Lower lobe of right lung (tissue), 2 donors: ENCODE results near the gene ATXN7L1. TPM values are rescaled to one million over a fixed set of nuclear protein-coding genes. Genes with fewer than 3 reads are reported as not detected.

Source experiments
- ATAC-seq, 2 donors: fragments of 200-7000 bp; cut with Tn5 transposase; one replicate each; pipeline ENCODE4 v1.9.1; 2020 to 2022; ENCODE audit warnings: mild to moderate bottlenecking in 2 of 2, moderate library complexity in 2 of 2
- DNase-seq: peaks from one replicate; pipeline ENCODE4 v3.0.0-alpha.2; 2020
- H3K27ac ChIP-seq: fragments of 200-600 bp; one replicate; pipeline ENCODE4 v1.8.0; 2022
- H3K27me3 ChIP-seq: fragments of 200-600 bp; one replicate; pipeline ENCODE4 v1.8.0; 2022; ENCODE audit warnings: low read depth
- H3K36me3 ChIP-seq: fragments of 200-600 bp; one replicate; pipeline ENCODE4 v1.8.0; 2022; ENCODE audit warnings: mild to moderate bottlenecking
- H3K4me1 ChIP-seq: fragments of 200-600 bp; one replicate; pipeline ENCODE4 v1.8.0; 2022
- H3K4me3 ChIP-seq: fragments of 200-600 bp; one replicate; pipeline ENCODE4 v1.8.0; 2022; ENCODE audit warnings: mild to moderate bottlenecking
- H3K9me3 ChIP-seq: fragments of 200-600 bp; one replicate; pipeline ENCODE4 v1.8.0; 2022
- intact Hi-C: fragments of 100-400 bp; cut with DNase I; formaldehyde crosslinking; loops from one replicate; pipeline ENCODE4 v1.11.0; 2022
- total RNA-seq: library from RNA; stranded (reverse); fragmentation: NEBNext Ultra II Directional; extraction: Animal tissue kit (Norgen Biotek cat#: 25700); gene quantifications from one replicate; pipeline ENCODE4 v1.2.1, GENCODE V29; 2021
- TF ChIP-seq, protein P1 (sequence below): fragments of 200-600 bp; IDR thresholded peaks from one replicate; pipeline ENCODE4 v1.8.0; 2022; ENCODE audit warnings: antibody characterized with exemption, mild to moderate bottlenecking
- donor health status: DM: no; HTN: yes; CAD: no; lungs with severe emphysema.

The ATXN7L1 gene
- total RNA-seq, 1 donor from 2014 or later: 17.7 TPM

DNA sequence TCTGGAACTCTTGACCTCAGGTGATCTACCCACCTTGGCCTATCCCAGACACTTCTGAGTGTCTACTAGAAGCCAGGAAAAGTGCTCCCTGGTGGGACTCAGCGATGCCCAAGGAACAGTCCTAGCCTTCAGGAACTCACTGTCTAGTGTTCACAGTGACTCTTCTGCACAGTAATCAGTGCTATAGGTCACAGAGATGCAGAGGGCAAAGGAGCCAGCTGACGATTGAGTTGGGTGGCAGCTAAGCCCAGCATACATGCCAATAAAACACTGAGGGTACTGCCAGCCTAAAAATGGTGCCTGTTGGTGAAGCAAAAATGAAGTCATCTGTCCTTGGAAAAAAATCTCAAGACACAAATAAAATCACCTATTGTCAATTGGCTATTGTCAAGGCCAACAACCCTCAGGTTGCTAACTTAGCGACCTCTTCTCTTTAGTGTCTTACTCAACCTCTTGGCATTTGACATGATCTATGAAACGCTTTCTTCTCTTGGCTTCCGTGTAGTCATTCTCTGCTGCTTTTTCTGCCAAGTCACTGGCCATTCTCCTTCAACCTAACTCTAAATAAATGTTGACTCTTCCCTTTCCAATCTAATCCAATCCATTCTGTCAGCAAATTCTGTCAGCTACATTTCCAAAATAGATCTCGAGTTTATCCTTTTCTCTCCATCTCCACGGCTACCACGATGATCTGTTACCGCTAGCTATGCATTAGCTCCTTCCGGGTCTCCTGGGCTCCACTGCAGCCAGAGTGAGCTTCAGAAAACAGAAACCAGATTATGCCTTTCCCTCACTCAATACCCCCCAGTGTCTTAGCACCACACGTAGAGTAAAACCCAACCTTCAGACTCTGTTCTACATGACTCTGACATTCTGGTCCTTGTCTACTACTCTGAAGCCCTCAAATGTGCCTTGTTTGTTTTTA lies 99.2 kb downstream of the ATXN7L1 start:
- no peak overlapping the region for H3K27ac ChIP-seq
- H3K9me3 ChIP-seq: no peaks in the 10 kb centered on the region
- DNase-seq (no peak), ATAC-seq (no peak)
- intact Hi-C loops: no loop called here
- no peak overlapping the region for H3K4me3 ChIP-seq
- no peaks in the 10 kb centered on the region for H3K36me3 ChIP-seq
- no peaks in the 10 kb centered on the region for H3K27me3 ChIP-seq
- TF ChIP-seq, protein P1, sequence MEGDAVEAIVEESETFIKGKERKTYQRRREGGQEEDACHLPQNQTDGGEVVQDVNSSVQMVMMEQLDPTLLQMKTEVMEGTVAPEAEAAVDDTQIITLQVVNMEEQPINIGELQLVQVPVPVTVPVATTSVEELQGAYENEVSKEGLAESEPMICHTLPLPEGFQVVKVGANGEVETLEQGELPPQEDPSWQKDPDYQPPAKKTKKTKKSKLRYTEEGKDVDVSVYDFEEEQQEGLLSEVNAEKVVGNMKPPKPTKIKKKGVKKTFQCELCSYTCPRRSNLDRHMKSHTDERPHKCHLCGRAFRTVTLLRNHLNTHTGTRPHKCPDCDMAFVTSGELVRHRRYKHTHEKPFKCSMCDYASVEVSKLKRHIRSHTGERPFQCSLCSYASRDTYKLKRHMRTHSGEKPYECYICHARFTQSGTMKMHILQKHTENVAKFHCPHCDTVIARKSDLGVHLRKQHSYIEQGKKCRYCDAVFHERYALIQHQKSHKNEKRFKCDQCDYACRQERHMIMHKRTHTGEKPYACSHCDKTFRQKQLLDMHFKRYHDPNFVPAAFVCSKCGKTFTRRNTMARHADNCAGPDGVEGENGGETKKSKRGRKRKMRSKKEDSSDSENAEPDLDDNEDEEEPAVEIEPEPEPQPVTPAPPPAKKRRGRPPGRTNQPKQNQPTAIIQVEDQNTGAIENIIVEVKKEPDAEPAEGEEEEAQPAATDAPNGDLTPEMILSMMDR: no peak
- H3K4me1 ChIP-seq: no peaks in the 10 kb centered on the region

DNA sequence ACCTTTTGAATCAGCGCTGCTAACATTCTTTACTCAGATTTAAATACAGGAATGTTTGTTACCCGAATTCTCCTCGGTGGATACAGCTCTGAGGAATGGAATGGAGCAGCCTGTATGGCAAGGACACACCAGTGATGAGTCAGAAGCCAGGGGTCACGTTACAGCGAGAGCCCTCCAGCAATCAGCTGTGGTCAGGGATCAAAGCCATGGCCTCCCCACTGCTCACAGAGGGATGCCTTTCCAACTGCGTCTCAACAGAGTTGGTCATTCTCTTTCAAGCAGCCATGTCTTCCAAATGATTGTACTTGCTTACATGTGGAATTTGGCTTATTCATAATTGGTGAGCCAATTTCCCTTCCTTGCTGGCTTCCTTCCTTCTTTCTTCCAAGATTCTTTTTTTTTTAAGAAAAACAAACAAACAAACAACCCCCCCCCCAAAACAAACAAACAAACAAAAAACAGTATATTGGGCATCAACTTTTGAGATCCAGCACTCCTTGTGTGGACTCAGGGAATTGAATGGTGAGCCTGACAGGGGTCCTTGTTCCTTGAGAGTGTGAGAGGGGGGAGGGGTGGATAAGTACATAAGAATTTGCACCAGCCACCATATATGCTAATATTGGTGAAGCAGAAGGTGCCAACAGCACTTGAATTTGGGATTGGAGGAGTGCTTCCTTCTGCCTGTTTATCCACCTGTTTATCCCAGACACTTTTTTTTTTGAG lies 100.2 kb downstream of the ATXN7L1 start:
- intact Hi-C loops: no loop called here
- no peak overlapping the region for H3K27ac ChIP-seq
- H3K36me3 ChIP-seq: no peaks in the 10 kb centered on the region
- ATAC-seq: peak; percentile 59 to 76
- TF ChIP-seq, protein P1: no peak
- H3K4me1 ChIP-seq: no peaks in the 10 kb centered on the region
- H3K4me3 ChIP-seq: no peak overlapping the region
- no peaks in the 10 kb centered on the region for H3K9me3 ChIP-seq
- no peak for DNase-seq
- H3K27me3 ChIP-seq: no peaks in the 10 kb centered on the region

DNA sequence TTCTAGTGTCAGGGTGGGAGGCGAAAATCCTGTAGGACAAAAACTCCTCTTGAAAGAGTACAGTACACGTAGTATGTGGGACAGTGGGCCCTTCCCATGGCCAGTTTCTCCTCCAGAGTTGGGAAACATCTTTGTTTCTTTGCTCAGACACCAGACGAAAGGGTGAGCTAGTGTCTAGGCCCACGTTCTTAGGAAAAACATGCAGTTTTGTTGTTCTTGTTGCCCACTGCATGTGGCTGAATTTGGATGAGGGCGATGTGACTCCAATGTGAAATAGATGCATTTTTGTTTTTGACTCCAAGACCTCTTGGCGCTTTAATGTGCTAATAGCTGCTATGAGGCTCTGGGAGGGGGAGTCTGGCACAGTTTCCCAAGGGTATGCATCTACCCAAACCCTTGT lies 100.8 kb downstream of the ATXN7L1 start:
- Histone ChIP-seq H3K36me3 (no peaks in the 10 kb centered on the region), H3K9me3 (no peaks in the 10 kb centered on the region), H3K4me3 (no peak overlapping the region), H3K27ac (no peak overlapping the region), H3K4me1 (no peaks in the 10 kb centered on the region), H3K27me3 (no peaks in the 10 kb centered on the region)
- TF ChIP-seq, protein P1: no peak
- ATAC-seq: no peak
- no peak for DNase-seq
- intact Hi-C loops: no loop called here

DNA sequence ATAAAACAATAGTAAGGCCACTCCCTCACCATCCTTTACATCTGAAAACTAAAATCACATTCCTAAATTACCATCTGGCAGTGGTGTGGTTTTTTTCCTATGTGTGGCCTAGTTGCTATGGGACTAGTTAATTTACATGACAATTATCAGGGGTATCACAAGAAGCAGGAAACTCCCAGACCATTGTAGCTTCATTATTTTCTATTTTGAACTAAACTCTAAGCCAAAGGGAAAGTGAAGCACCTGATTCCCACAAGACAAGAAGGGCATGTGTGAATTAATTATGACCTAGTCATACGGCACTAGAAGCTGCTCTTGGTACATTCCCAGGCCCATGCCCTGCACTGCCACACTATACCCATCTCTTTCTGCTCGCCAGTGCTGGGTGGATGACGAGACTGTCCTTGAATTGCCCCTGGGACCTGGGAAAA lies 103.4 kb downstream of the ATXN7L1 start:
- intact Hi-C loops: no loop called here
- ATAC-seq: no peak
- TF ChIP-seq, protein P1: no peak

DNA sequence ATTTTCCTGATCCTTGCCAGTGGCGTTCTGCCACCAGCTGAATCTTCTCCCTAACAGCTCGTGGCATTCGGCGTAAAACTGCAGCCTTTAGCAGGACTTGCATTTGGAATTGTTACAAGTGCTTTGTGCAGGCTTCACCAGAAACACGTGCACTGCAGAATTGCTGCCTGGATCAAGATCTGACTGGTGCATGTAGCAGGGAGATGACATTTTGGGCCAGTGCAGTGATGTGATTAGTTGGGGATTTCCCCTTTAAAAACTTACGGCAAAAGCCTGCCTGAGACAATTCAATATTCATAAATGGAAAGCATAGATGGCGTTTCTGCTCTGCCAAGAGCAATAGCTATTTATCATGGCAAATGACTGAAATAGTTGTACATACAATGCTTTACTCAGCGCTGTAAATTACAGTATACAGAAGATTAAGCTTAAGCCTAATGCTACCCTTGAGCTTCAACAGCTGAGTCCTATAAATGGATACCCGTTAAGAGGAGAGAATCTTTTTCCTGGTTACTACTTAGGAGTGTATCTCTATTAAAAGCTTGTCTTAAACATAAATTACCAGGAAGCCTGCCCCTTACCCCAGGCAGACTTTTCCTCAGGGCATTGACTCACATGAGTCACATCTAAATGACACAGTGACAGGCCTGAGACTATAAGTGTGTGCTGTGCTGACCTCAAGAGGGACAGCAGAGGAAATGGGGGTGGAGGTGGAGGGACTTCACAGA lies 106.3 kb downstream of the ATXN7L1 start:
- TF ChIP-seq, protein P1: no peak
- intact Hi-C loops: no loop called here
- Histone ChIP-seq H3K4me1 (no peaks in the 10 kb centered on the region), H3K9me3 (no peaks in the 10 kb centered on the region), H3K27me3 (no peaks in the 10 kb centered on the region), H3K36me3 (no peaks in the 10 kb centered on the region), H3K4me3 (no peak overlapping the region), H3K27ac (no peak overlapping the region)
- ATAC-seq (no peak), DNase-seq (no peak)

More for the DNA sequence above, 103.4 kb downstream of the ATXN7L1 start:
- Histone ChIP-seq H3K36me3 (no peaks in the 10 kb centered on the region), H3K27me3 (no peaks in the 10 kb centered on the region), H3K4me1 (no peaks in the 10 kb centered on the region), H3K27ac (no peak overlapping the region), H3K4me3 (no peak overlapping the region), H3K9me3 (no peaks in the 10 kb centered on the region)
- DNase-seq: no peak
